Astrocyte (in vitro differentiated cells and primary cell): Measurements from ENCODE around the gene LRRC53. TPM values are rescaled to one million over a fixed set of nuclear protein-coding genes. Genes with fewer than 3 reads are reported as not detected.

ENCODE experiments used
- DNase-seq: peaks from one replicate; pipeline ENCODE4 v3.0.0-alpha.2; 2010; ENCODE audit warnings: low read depth
- FAIRE-seq: peaks from 2 replicates; lab custom pipeline; 2011; peaks lifted over from hg19 to GRCh38; lab: Jason Lieb, UNC
- H2AFZ ChIP-seq: 2 replicates; pipeline ENCODE4 v1.6.0; 2012; ENCODE audit warnings: low read depth, low read length, inconsistent platforms
- H3K27ac ChIP-seq: 2 replicates; pipeline ENCODE4 v1.5.1; 2011; ENCODE audit warnings: low read depth, low read length, inconsistent platforms
- H3K27me3 ChIP-seq: 2 replicates; pipeline ENCODE4 v1.6.0; 2011; ENCODE audit warnings: low read length, inconsistent platforms; ENCODE audit not compliant: insufficient read depth
- H3K36me3 ChIP-seq: 2 replicates; pipeline ENCODE4 v1.5.1; 2011; ENCODE audit warnings: low read length, inconsistent platforms; ENCODE audit not compliant: insufficient read depth
- H3K4me1 ChIP-seq: 2 replicates; pipeline ENCODE4 v1.5.1; 2011; ENCODE audit warnings: low read length, inconsistent platforms; ENCODE audit not compliant: insufficient read depth
- H3K4me2 ChIP-seq: 2 replicates; pipeline ENCODE4 v1.6.0; 2012; ENCODE audit warnings: low read length, inconsistent platforms
- H3K4me3 ChIP-seq: 2 replicates; pipeline ENCODE4 v1.5.1; 2011; ENCODE audit warnings: low read depth, mild to moderate bottlenecking, low read length, inconsistent platforms; ENCODE audit not compliant: insufficient read depth
- H3K79me2 ChIP-seq: 2 replicates; pipeline ENCODE4 v1.6.0; 2012; ENCODE audit warnings: mild to moderate bottlenecking, low read length, inconsistent platforms; ENCODE audit not compliant: insufficient read depth
- H3K9ac ChIP-seq: 2 replicates; pipeline ENCODE4 v1.6.0; 2012; ENCODE audit warnings: mild to moderate bottlenecking, low read length, inconsistent platforms
- H3K9me3 ChIP-seq: 2 replicates; pipeline ENCODE4 v1.5.1; 2012; ENCODE audit warnings: low read depth, mild to moderate bottlenecking, low read length, inconsistent platforms; ENCODE audit not compliant: insufficient read depth
- H4K20me1 ChIP-seq: 2 replicates; pipeline ENCODE4 v1.6.0; 2012; ENCODE audit warnings: low read length, inconsistent platforms; ENCODE audit not compliant: insufficient read depth
- H3K27ac Mint-ChIP-seq: one replicate; pipeline ENCODE4 v1.8.0; 2021; ENCODE audit warnings: mild to moderate bottlenecking, mixed read lengths; ENCODE audit not compliant: unreplicated experiment
- H3K27me3 Mint-ChIP-seq: one replicate; pipeline ENCODE4 v1.8.0; 2021; ENCODE audit warnings: low read depth, mixed read lengths; ENCODE audit not compliant: unreplicated experiment
- H3K36me3 Mint-ChIP-seq: one replicate; pipeline ENCODE4 v1.8.0; 2021; ENCODE audit warnings: low read depth, mixed read lengths; ENCODE audit not compliant: unreplicated experiment
- H3K4me1 Mint-ChIP-seq: one replicate; pipeline ENCODE4 v1.8.0; 2021; ENCODE audit warnings: low read depth, mixed read lengths; ENCODE audit not compliant: unreplicated experiment
- H3K4me3 Mint-ChIP-seq: one replicate; pipeline ENCODE4 v1.8.0; 2021; ENCODE audit warnings: mild to moderate bottlenecking, moderate library complexity, mixed read lengths; ENCODE audit not compliant: unreplicated experiment
- H3K9me3 Mint-ChIP-seq: one replicate; pipeline ENCODE4 v1.8.0; 2021; ENCODE audit warnings: mild to moderate bottlenecking, mixed read lengths; ENCODE audit not compliant: unreplicated experiment
- CTCF ChIP-seq: IDR thresholded peaks from 2 replicates; pipeline ENCODE4 v1.5.1; 2011; ENCODE audit warnings: low read depth, mild to moderate bottlenecking, inconsistent platforms, low read length, moderate library complexity; ENCODE audit not compliant: insufficient read depth
- EZH2 ChIP-seq: IDR thresholded peaks from 2 replicates; pipeline ENCODE4 v1.6.1; 2012; ENCODE audit warnings: mild to moderate bottlenecking, low read length, inconsistent platforms; ENCODE audit not compliant: insufficient read depth
- total RNA-seq: library from RNA; stranded (reverse); gene quantifications from 2 replicates; pipeline ENCODE4 v1.2.1, GENCODE V29; 2021

LRRC53 gene
- total RNA-seq, 1 donor from 2014 or later = not detected

GRCh38 chr1:74517599-74518051, 5.2 kb upstream of the LRRC53 start:
- Histone ChIP-seq H3K27ac (no peak overlapping the region), H3K36me3 (no peaks in the 10 kb centered on the region), H2AFZ (no peak overlapping the region), H3K4me1 (no peaks in the 10 kb centered on the region), H3K27me3 (peaks cover 4% of the 10 kb centered on the region), H3K4me3 (no peak overlapping the region), H4K20me1 (no peaks in the 10 kb centered on the region), H3K9me3 (no peaks in the 10 kb centered on the region), H3K4me2 (no peak overlapping the region), H3K9ac (no peak overlapping the region), H3K79me2 (no peaks in the 10 kb centered on the region)
- no peak for DNase-seq
- Mint-ChIP-seq H3K4me1 (peaks cover 25% of the 10 kb centered on the region), H3K9me3 (no peaks in the 10 kb centered on the region), H3K27ac (peak overlapping the region; percentile 43), H3K36me3 (no peaks in the 10 kb centered on the region), H3K27me3 (no peaks in the 10 kb centered on the region), H3K4me3 (no peak overlapping the region)
- no peak for FAIRE-seq
- TF ChIP-seq EZH2 (no peak), CTCF (no peak)

- FAIRE-seq (no peak), DNase-seq (no peak)
- Histone ChIP-seq H3K36me3 (no peaks in the 10 kb centered on the region), H3K27me3 (peaks cover 4% of the 10 kb centered on the region), H3K4me1 (no peaks in the 10 kb centered on the region), H3K4me2 (no peak overlapping the region), H3K27ac (no peak overlapping the region), H3K4me3 (no peak overlapping the region), H3K79me2 (no peaks in the 10 kb centered on the region), H2AFZ (no peak overlapping the region), H3K9ac (no peak overlapping the region), H3K9me3 (no peaks in the 10 kb centered on the region), H4K20me1 (no peaks in the 10 kb centered on the region)
- no peaks in the 10 kb centered on the region for H3K27me3 Mint-ChIP-seq
- TF ChIP-seq CTCF = no peak
- TF ChIP-seq EZH2 = no peak
- peaks cover 17% of the 10 kb centered on the region for H3K4me1 Mint-ChIP-seq
- no peaks in the 10 kb centered on the region for H3K36me3 Mint-ChIP-seq
- no peak overlapping the region for H3K4me3 Mint-ChIP-seq
- peaks cover 3% of the 10 kb centered on the region for H3K9me3 Mint-ChIP-seq
- H3K27ac Mint-ChIP-seq = no peak overlapping the region
These were observed 1.2 kb upstream of the LRRC53 start for GRCh38 chr1:74513411-74514300.

- no peak for DNase-seq
- H3K27me3 Mint-ChIP-seq = no peaks in the 10 kb centered on the region
- TF ChIP-seq EZH2 (no peak), CTCF (no peak)
- no peak overlapping the region for H2AFZ ChIP-seq
- H3K79me2 ChIP-seq = no peaks in the 10 kb centered on the region
- no peaks in the 10 kb centered on the region for H3K4me1 ChIP-seq
- no peaks in the 10 kb centered on the region for H3K36me3 ChIP-seq
- no peak overlapping the region for H3K4me3 Mint-ChIP-seq
- FAIRE-seq = no peak
- no peak overlapping the region for H3K4me3 ChIP-seq
- no peaks in the 10 kb centered on the region for H3K9me3 ChIP-seq
- H3K27me3 ChIP-seq = peaks cover 4% of the 10 kb centered on the region
- no peaks in the 10 kb centered on the region for H4K20me1 ChIP-seq
- peaks cover 3% of the 10 kb centered on the region for H3K9me3 Mint-ChIP-seq
- peaks cover 9% of the 10 kb centered on the region for H3K4me1 Mint-ChIP-seq
- no peak overlapping the region for H3K27ac Mint-ChIP-seq
- H3K4me2 ChIP-seq = no peak overlapping the region
- H3K36me3 Mint-ChIP-seq = no peaks in the 10 kb centered on the region
- H3K27ac ChIP-seq = no peak overlapping the region
- H3K9ac ChIP-seq = no peak overlapping the region
These were observed 4.0 kb downstream of the LRRC53 start for GRCh38 chr1:74508449-74508848.
